Measurements from ENCODE around the gene MRGPRD.
"Not testable (repeated sequence)": the region's sequence is repeated elsewhere in the genome, so short reads cannot be mapped to it uniquely, and the experiment has no call there.

The MRGPRD gene

DNA sequence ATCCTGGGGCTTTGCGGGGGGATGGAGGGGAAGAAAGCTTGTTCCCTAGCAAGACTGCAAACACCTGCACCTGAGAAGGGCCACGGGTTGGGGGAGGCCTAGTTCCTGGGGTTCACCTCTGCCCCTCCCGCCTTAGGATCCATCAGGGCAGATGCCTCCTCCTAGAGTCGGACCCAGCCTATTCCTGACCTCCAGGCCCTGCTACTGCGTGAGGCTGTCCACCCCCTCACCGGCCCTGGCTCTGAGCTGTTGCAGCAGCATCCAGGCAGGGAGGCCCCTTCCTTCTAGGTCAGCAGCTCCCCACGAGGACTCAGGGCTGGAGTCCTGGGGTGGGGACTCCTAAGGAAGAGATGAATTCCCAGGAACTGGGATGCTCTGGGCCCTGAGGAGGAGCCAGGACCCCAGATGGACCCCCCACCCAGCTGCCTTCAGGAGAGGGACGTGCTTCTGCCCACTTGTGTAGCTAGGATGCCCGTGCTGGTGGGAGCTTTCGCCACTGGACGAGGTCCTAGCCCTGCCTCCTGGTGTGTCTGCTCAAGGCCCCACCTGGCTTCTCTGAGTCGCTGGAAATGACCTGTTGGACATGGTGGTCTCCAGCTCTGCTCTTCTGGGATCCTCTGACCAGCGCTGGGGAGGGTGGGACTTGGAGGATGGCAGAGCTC is 21.9 kb upstream of the MRGPRD start:
- in situ Hi-C loops (cut with HindIII; ENCODE audit: low sequenced_read_pairs), result no loop called here
- no peak overlapping the region for H3K4me3 ChIP-seq (ENCODE audit: low read depth, low read length)
- no peak for TF ChIP-seq CTCF (IDR thresholded peaks at IDR 0.05; ENCODE audit: low read depth, low read length, missing control alignments)
- DNase-seq (ENCODE audit: low read depth), result no peak

- in situ Hi-C loops (cut with HindIII; ENCODE audit: low sequenced_read_pairs), result no loop called here
- no peak overlapping the region for H3K4me3 ChIP-seq (ENCODE audit: low read depth, low read length)
- no peak for DNase-seq (ENCODE audit: low read depth)
- no peak for TF ChIP-seq CTCF (IDR thresholded peaks at IDR 0.05; ENCODE audit: low read depth, low read length, missing control alignments)
Observed at GRCh38 chr11:69002110-69002569, 21.4 kb upstream of the MRGPRD start.

DNA sequence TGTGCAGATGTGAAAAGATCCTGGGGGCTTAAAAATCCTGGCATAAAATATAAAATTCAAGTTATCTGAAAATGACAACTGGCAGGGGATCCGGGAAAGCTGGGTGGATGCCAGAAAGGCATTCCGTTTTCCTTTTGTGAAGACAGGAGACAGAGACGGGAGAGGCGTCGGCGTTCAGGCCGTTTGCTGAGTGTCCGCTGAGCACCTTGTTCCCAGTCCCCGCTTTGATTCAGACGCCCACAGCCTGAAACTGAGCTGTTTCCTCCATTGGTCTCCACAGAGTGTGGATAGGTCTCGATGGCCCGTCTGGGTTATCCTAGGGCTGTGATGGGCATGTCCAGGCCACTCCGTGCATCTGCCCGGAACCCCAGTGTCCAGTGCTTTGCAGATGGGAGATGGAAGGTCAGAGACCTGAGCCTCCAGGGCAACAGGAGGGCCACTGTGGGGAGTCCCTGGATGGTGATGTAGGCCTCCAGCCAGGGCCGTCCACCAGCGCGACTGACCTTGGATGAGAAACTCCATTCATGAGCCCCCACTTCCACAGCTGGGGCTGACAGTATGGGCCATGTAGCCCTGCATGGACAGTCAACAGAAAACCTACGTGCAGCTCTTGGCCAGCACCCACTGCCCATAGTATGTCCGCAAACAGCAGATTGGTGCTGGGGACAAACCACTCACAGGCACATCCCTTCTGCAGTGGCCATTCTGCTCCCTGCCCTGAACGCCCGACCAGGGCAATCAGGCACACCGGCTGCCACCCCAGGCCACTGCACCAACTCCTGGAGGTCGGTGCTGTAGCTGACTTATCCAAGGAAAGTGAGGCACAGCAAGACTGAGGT is 20.7 kb upstream of the MRGPRD start:
- no peak for DNase-seq (ENCODE audit: low read depth)
- no peak overlapping the region for H3K4me3 ChIP-seq (ENCODE audit: low read depth, low read length)
- in situ Hi-C loops (cut with HindIII; ENCODE audit: low sequenced_read_pairs), result no loop called here
- TF ChIP-seq CTCF (IDR thresholded peaks at IDR 0.05; ENCODE audit: low read depth, low read length, missing control alignments), result no peak

GRCh38 chr11:69000831-69001242 is 20.1 kb upstream of the MRGPRD start:
- DNase-seq (ENCODE audit: low read depth), result peak; percentile 74
- H3K4me3 ChIP-seq (ENCODE audit: low read depth, low read length), result no peak overlapping the region
- in situ Hi-C loops (cut with HindIII; ENCODE audit: low sequenced_read_pairs), result no loop called here
- TF ChIP-seq CTCF (IDR thresholded peaks at IDR 0.05; ENCODE audit: low read depth, low read length, missing control alignments), result peak; percentile 75

GRCh38 chr11:69000391-69000790 is 19.6 kb upstream of the MRGPRD start:
- H3K4me3 ChIP-seq (ENCODE audit: low read depth, low read length), result no peak overlapping the region
- in situ Hi-C loops (cut with HindIII; ENCODE audit: low sequenced_read_pairs), result no loop called here
- TF ChIP-seq CTCF (IDR thresholded peaks at IDR 0.05; ENCODE audit: low read depth, low read length, missing control alignments), result no peak
- no peak for DNase-seq (ENCODE audit: low read depth)

DNA sequence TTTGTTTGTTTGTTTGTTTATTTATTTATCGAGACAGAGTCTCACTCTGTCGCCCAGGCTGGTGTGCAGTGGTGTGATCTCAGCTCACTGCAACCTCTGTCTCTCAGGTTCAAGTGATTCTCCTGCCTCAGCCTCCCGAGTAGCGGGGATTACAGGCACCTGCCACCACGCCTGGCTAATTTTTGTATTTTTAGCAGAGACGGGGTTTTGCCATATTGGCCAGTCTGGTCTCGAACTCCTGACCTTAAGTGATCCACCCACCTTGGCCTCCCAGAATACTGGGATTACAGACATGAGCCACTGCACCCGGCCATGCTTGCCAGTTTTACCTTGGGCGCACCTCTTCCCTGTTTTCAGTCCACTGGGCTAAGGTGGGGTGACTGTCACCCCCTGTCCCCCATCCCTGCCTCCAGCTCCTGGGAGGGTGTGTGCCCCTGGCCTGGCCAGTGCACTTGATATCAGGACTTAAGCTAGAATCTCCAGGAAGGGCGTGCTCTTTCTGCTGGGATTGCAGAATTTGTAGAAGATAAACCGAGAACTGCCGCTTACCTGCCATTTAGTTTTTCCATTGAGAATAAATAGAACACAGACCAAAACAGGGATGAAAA is 19.1 kb upstream of the MRGPRD start:
- in situ Hi-C loops (cut with HindIII; ENCODE audit: low sequenced_read_pairs); H3K4me3 ChIP-seq (ENCODE audit: low read depth, low read length); DNase-seq (ENCODE audit: low read depth): not testable (repeated sequence)

Measured in astrocyte of the cerebellum (primary cell).